MM.1S (cell line): ENCODE measurements around the gene NEUROD4.

Experiments used
- DNase-seq: peaks from one replicate; pipeline ENCODE4 v3.0.0-alpha.2; 2015
- H2AFZ ChIP-seq: fragments of 300-600 bp; sonication (generic); 2 replicates; pipeline ENCODE4 v1.6.0; 2016; ENCODE audit warnings: antibody characterized with exemption, low read length
- H3F3A ChIP-seq: fragments of 300-600 bp; sonication (generic); 2 replicates; pipeline ENCODE4 v1.6.1; 2016; ENCODE audit warnings: mild to moderate bottlenecking, antibody characterized with exemption, low read length, moderate library complexity, mixed read lengths; ENCODE audit not compliant: insufficient read depth
- H3K27ac ChIP-seq: fragments of 300-600 bp; sonication (generic); 2 replicates; pipeline ENCODE4 v1.5.1; 2016; ENCODE audit warnings: mild to moderate bottlenecking, low read length
- H3K27me3 ChIP-seq: fragments of 300-600 bp; sonication (generic); replicated peaks from 2 replicates; pipeline ENCODE4 v1.6.0; 2016; ENCODE audit warnings: low read length; ENCODE audit not compliant: insufficient read depth
- H3K36me3 ChIP-seq: fragments of 300-600 bp; sonication (generic); replicated peaks from 2 replicates; pipeline ENCODE4 v1.6.1; 2016; ENCODE audit warnings: mild to moderate bottlenecking, low read length, mixed read lengths; ENCODE audit not compliant: insufficient read depth
- H3K4me1 ChIP-seq: fragments of 300-600 bp; sonication (generic); 2 replicates; pipeline ENCODE4 v1.6.1; 2016; ENCODE audit warnings: low read length, mixed read lengths
- H3K4me2 ChIP-seq: fragments of 300-600 bp; sonication (generic); 2 replicates; pipeline ENCODE4 v1.6.0; 2016; ENCODE audit warnings: low read depth, low read length
- H3K4me3 ChIP-seq: fragments of 300-600 bp; sonication (generic); 2 replicates; pipeline ENCODE4 v1.5.1; 2016; ENCODE audit warnings: low read length, mixed read lengths
- H3K79me2 ChIP-seq: fragments of 300-600 bp; sonication (generic); 2 replicates; pipeline ENCODE4 v1.6.1; 2016; ENCODE audit warnings: mixed run types, low read length, mixed read lengths
- H3K9ac ChIP-seq: fragments of 300-600 bp; sonication (generic); 2 replicates; pipeline ENCODE4 v1.6.1; 2016; ENCODE audit warnings: low read length, mixed read lengths
- H3K9me2 ChIP-seq: fragments of 300-600 bp; sonication (generic); replicated peaks from 2 replicates; pipeline ENCODE4 v1.6.1; 2016; ENCODE audit warnings: mild to moderate bottlenecking, low read length, mixed read lengths; ENCODE audit not compliant: insufficient read depth
- H3K9me3 ChIP-seq: fragments of 300-600 bp; sonication (generic); replicated peaks from 2 replicates; pipeline ENCODE4 v1.6.1; 2016; ENCODE audit warnings: mild to moderate bottlenecking, low read length, mixed read lengths; ENCODE audit not compliant: insufficient read depth
- H4K20me1 ChIP-seq: fragments of 300-600 bp; sonication (generic); 2 replicates; pipeline ENCODE4 v1.6.1; 2016; ENCODE audit warnings: mild to moderate bottlenecking, low read length, moderate library complexity, mixed read lengths; ENCODE audit not compliant: insufficient read depth
- CTCF ChIP-seq: fragments of 300-600 bp; sonication (generic); IDR thresholded peaks from 2 replicates; pipeline ENCODE4 v1.5.1; 2016; ENCODE audit warnings: antibody characterized with exemption, low read length, mixed read lengths
- EZH2 ChIP-seq: fragments of 300-600 bp; sonication (generic); optimal IDR thresholded peaks from 2 replicates; pipeline ENCODE3; 2017; ENCODE audit warnings: low read depth, mild to moderate bottlenecking, antibody characterized with exemption, low read length, mixed read lengths
- EZH2phosphoT487 ChIP-seq: fragments of 300-600 bp; sonication (generic); IDR thresholded peaks from 2 replicates; pipeline ENCODE4 v1.6.1; 2018; ENCODE audit warnings: antibody characterized with exemption, low read length

NEUROD4 gene

GRCh38 chr12:55037351-55037987, 17.7 kb downstream of the NEUROD4 start:
- Histone ChIP-seq H2AFZ (no peak overlapping the region), H4K20me1 (no peaks in the 10 kb centered on the region), H3K36me3 (no peaks in the 10 kb centered on the region), H3K9ac (no peak overlapping the region), H3K27me3 (no peaks in the 10 kb centered on the region), H3K79me2 (no peaks in the 10 kb centered on the region), H3K4me1 (peaks cover 14% of the 10 kb centered on the region; the same call in 1 of the 2 replicates), H3K4me2 (no peak overlapping the region), H3K27ac (no peak overlapping the region), H3K4me3 (no peak overlapping the region), H3K9me3 (no peaks in the 10 kb centered on the region), H3K9me2 (no peaks in the 10 kb centered on the region), H3F3A (no peaks in the 10 kb centered on the region)
- no peak for TF ChIP-seq CTCF
- TF ChIP-seq EZH2: no peak
- no peak for TF ChIP-seq EZH2phosphoT487
- no peak for DNase-seq

- DNase-seq: no peak
- Histone ChIP-seq H3K4me2 (no peak overlapping the region), H2AFZ (no peak overlapping the region), H3K36me3 (no peaks in the 10 kb centered on the region), H3K9me3 (no peaks in the 10 kb centered on the region), H3K27ac (no peak overlapping the region), H3K4me3 (no peak overlapping the region), H3K4me1 (peaks cover 14% of the 10 kb centered on the region; the same call in 1 of the 2 replicates), H3K9me2 (no peaks in the 10 kb centered on the region), H3K27me3 (no peaks in the 10 kb centered on the region), H3F3A (no peaks in the 10 kb centered on the region), H3K9ac (no peak overlapping the region), H4K20me1 (no peaks in the 10 kb centered on the region), H3K79me2 (no peaks in the 10 kb centered on the region)
- TF ChIP-seq EZH2: no peak
- TF ChIP-seq EZH2phosphoT487: no peak
- no peak for TF ChIP-seq CTCF
These were observed 19.9 kb downstream of the NEUROD4 start for GRCh38 chr12:55039395-55040354.

GRCh38 chr12:55041345-55042055, 21.7 kb downstream of the NEUROD4 start:
- DNase-seq: no peak
- H3K79me2 ChIP-seq: no peaks in the 10 kb centered on the region
- no peak for TF ChIP-seq EZH2phosphoT487
- TF ChIP-seq EZH2: no peak
- no peak for TF ChIP-seq CTCF
- H3K9ac ChIP-seq: no peak overlapping the region
- no peak overlapping the region for H2AFZ ChIP-seq
- no peaks in the 10 kb centered on the region for H3K9me2 ChIP-seq
- no peak overlapping the region for H3K4me3 ChIP-seq
- no peaks in the 10 kb centered on the region for H3K9me3 ChIP-seq
- H3F3A ChIP-seq: no peaks in the 10 kb centered on the region
- no peaks in the 10 kb centered on the region for H3K27me3 ChIP-seq
- peaks cover 9% of the 10 kb centered on the region; the same call in 1 of the 2 replicates for H3K4me1 ChIP-seq
- no peaks in the 10 kb centered on the region for H3K36me3 ChIP-seq
- H4K20me1 ChIP-seq: no peaks in the 10 kb centered on the region
- no peak overlapping the region for H3K4me2 ChIP-seq
- H3K27ac ChIP-seq: no peak overlapping the region
